Choroid plexus epithelial cell (primary cell): Measurements from ENCODE around the gene ATP7B.

ENCODE experiments used
- DNase-seq: peaks from one replicate; pipeline ENCODE4 v3.0.0-alpha.2; 2010; ENCODE audit warnings: low read depth
- H3K4me3 ChIP-seq: 2 replicates; pipeline ENCODE4 v1.5.1; 2011; ENCODE audit warnings: low read depth, mild to moderate bottlenecking, control low read depth, low read length, moderate library complexity
- CTCF ChIP-seq: conservative IDR thresholded peaks from 2 replicates; pipeline ENCODE4 v1.5.1; 2011; ENCODE audit warnings: low read depth, mild to moderate bottlenecking, control low read depth, inconsistent platforms, low read length, moderate library complexity

Gene ATP7B

GRCh38 chr13:51950722-51951121 lies 60.5 kb downstream of the ATP7B start:
- no peak for DNase-seq

GRCh38 chr13:51946163-51946669 lies 65.0 kb downstream of the ATP7B start:
- TF ChIP-seq CTCF, result no peak
- no peak for DNase-seq

More at GRCh38 chr13:51950722-51951121, 60.5 kb downstream of the ATP7B start:
- TF ChIP-seq CTCF, result no peak
- no peak overlapping the region for H3K4me3 ChIP-seq

DNA sequence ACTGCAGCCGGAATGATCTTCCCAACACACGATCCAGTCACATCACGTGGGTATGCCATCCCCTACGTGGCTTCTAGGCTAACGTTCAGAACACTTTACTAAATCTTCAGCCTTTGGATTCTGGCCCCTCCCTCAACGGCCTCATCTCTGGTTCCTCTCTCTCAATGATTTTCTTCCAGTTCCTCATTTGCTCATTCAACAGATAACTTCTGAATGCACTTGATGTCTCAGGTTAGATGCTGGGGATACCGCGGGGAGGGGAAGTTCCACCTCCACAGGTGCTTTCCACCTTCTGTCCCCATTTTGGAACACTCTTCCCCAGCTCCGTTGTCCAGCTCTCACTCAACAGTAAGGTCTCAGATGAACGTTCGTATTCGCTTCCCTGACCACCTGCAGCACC lies 66.1 kb downstream of the ATP7B start:
- H3K4me3 ChIP-seq, result no peak overlapping the region
- DNase-seq, result no peak
- TF ChIP-seq CTCF, result no peak

More at GRCh38 chr13:51946163-51946669, 65.0 kb downstream of the ATP7B start:
- no peak overlapping the region for H3K4me3 ChIP-seq

GRCh38 chr13:51944428-51944827 lies 66.8 kb downstream of the ATP7B start:
- no peak for DNase-seq
- H3K4me3 ChIP-seq, result no peak overlapping the region
- TF ChIP-seq CTCF, result no peak

- TF ChIP-seq CTCF, result no peak
- no peak overlapping the region for H3K4me3 ChIP-seq
- no peak for DNase-seq
These were observed 67.5 kb downstream of the ATP7B start for GRCh38 chr13:51943721-51944120.

- no peak for TF ChIP-seq CTCF
- no peak overlapping the region for H3K4me3 ChIP-seq
- no peak for DNase-seq
These were observed 69.1 kb downstream of the ATP7B start for GRCh38 chr13:51942189-51942588.

DNA sequence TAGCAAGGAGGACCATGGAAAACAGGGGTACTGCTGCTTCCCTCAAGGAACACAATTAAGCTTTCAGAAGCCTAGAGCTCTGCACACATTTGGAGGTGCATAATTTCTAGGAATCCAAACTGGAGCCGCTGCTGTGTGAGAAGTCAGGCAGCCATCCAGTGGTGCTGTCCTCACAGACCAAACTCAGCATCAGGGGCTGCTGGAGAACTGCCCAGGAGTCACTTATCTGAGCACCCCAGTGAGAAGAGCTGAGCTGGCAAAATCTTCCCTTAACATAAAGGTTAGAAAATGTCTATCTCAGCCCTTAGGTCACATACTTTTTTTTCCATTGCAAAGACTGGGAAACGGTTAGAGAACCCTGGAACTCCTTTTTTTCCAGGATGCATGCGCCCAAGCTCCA lies 72.8 kb downstream of the ATP7B start:
- TF ChIP-seq CTCF, result no peak
- DNase-seq, result peak; percentile 45
- no peak overlapping the region for H3K4me3 ChIP-seq
